ENCODE results near the gene GBX1.

Gene GBX1

DNA sequence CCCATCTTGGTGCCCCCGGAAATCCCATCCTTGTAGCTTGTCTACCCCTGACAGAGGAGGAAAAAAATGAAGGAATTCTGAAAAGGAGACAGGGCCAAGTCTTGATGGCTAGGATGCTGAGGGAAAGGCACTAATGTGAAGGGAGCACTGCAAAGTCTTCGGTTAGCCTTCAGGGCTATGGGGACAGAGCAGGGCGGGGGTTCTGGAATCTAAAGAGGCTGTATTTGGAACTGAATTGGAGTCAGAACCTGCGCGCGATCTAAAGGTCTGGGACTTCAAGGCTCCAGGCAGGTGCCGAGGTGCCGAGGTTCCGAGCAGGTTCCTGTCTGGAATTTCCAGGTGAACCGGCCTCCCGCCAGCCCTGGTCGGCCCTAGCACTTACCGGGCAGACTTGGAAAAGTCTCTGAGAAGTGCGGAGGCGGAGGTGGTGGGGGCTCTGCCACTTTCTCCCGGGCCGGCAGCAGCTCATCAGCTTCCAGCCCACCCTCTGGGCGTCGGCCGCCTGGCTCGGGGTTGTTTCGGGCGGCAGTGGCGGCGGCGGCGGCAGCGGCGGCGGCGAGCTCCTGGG lies 781 bp downstream of the GBX1 start:
- Mint-ChIP-seq H3K27ac (no peak overlapping the region), H3K9me3 (no peaks in the 10 kb centered on the region), H3K36me3 (ENCODE audit: low read depth) (no peaks in the 10 kb centered on the region), H3K27me3 (ENCODE audit: low read depth) (peaks cover 36% of the 10 kb centered on the region), H3K4me1 (peaks cover 6% of the 10 kb centered on the region), H3K4me3 (peak overlapping the region; percentile 72 to 80 (median 73))
- TF ChIP-seq, protein P1, sequence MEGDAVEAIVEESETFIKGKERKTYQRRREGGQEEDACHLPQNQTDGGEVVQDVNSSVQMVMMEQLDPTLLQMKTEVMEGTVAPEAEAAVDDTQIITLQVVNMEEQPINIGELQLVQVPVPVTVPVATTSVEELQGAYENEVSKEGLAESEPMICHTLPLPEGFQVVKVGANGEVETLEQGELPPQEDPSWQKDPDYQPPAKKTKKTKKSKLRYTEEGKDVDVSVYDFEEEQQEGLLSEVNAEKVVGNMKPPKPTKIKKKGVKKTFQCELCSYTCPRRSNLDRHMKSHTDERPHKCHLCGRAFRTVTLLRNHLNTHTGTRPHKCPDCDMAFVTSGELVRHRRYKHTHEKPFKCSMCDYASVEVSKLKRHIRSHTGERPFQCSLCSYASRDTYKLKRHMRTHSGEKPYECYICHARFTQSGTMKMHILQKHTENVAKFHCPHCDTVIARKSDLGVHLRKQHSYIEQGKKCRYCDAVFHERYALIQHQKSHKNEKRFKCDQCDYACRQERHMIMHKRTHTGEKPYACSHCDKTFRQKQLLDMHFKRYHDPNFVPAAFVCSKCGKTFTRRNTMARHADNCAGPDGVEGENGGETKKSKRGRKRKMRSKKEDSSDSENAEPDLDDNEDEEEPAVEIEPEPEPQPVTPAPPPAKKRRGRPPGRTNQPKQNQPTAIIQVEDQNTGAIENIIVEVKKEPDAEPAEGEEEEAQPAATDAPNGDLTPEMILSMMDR (IDR thresholded peaks at IDR 0.05; ENCODE audit: unreplicated experiment in 3 of 3), result no peak

DNA sequence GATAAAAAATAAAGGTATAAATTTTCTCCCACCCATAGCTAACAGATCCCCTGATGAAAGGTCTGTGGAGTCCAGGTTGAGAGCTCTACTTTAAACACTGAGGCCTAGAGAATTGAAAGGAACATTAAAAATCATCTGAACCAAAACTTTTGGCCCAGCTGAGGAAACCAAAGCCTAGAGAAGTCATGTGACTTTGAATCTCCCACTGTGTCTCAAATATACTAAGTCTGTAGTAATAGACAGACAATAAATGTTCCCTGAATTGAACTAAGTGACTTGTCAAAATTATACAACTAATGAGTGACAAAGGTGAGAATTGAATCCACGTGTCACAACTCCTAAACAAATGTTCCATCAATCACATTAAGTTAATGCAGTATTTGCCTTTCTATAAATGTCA lies 5.7 kb downstream of the GBX1 start:
- Mint-ChIP-seq H3K4me1 (no peaks in the 10 kb centered on the region), H3K4me3 (no peak overlapping the region), H3K9me3 (no peaks in the 10 kb centered on the region), H3K27me3 (ENCODE audit: low read depth) (peaks cover 16% of the 10 kb centered on the region), H3K27ac (no peak overlapping the region), H3K36me3 (ENCODE audit: low read depth) (no peaks in the 10 kb centered on the region)
- TF ChIP-seq, protein P1 (IDR thresholded peaks at IDR 0.05; ENCODE audit: unreplicated experiment in 3 of 3), result no peak

DNA sequence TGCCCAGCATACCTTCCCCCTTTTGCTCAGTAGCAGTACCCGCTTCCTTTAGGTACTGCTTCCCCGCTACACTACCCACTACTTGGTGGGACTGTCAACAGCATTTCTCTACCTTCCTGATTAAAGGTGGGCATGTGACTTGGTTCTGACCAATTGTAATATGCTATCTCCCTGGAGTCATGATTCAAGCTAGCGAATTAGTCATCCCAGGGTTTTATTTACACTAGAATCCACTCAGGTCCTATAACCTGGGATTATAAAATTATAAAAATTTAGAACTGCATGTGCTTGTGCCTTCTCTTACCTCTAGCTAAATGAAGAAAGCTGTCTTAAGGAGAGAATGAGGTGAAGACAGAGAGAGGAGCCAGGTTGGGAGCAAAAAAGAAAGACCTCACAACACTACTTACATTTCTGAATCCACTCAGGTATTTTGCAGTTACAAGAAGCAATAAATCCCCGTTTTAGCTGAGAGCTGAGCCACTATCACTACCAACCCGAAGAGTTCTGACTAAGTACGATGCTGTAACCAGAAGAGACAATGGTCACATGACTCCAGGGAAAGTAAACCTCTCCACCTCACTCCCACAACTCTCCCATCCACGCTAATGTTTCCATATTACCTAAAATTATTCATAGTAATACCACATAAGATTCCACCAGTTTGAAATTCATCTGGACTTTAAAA lies 9.7 kb downstream of the GBX1 start:
- Mint-ChIP-seq H3K4me1 (no peaks in the 10 kb centered on the region), H3K4me3 (no peak overlapping the region), H3K27ac (no peak overlapping the region), H3K9me3 (no peaks in the 10 kb centered on the region), H3K36me3 (ENCODE audit: low read depth) (no peaks in the 10 kb centered on the region), H3K27me3 (ENCODE audit: low read depth) (peaks cover 30% of the 10 kb centered on the region)
- TF ChIP-seq, protein P1 (IDR thresholded peaks at IDR 0.05; ENCODE audit: unreplicated experiment in 3 of 3), result no peak

DNA sequence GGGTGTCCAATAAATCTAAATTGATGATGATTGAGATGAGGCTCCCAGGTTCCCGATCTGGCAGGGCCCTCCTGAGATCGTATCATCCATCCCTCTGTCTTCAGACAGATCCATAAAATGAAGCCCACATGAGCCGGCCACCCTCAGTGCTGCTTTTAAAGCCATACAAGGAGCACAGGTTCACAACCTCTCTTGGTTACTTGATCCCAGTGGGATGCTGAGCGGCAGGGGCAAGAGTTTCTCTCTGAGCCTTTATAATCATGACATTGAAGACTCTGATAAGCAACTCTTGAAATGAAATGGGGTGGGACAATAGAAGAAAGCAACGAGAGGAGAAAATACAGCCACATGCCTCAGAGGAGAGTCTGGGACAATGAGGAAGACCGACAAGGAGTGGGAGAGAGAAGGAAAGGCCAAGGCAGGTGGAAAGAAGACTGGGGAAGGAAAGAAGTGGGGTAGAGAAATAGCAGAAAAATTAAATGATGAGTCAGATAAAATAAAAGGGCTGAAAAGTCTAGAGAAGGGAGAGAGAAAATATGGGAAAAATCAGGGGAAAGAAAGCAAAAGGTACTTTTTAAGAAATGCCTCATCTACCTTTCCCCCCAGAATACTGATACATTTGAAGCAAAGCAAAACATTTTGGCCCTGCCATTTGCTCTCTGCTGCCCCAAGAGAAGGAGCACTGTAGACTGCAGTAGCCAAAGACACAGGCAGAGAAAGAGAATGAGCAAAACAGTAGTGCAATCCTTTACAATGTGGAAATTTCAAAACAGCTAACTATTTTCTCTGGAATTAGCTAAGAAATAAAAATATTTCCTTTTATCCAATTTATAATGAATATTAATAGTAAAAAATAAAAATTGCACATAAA lies 14.6 kb downstream of the GBX1 start:
- Mint-ChIP-seq H3K36me3 (ENCODE audit: low read depth) (no peaks in the 10 kb centered on the region), H3K9me3 (no peaks in the 10 kb centered on the region), H3K4me1 (no peaks in the 10 kb centered on the region), H3K4me3 (no peak overlapping the region), H3K27me3 (ENCODE audit: low read depth) (peaks cover 31% of the 10 kb centered on the region), H3K27ac (no peak overlapping the region)
- TF ChIP-seq, protein P1 (IDR thresholded peaks at IDR 0.05; ENCODE audit: unreplicated experiment in 3 of 3), result peak in 2 of 3 experiments; percentile 18 to 32

DNA sequence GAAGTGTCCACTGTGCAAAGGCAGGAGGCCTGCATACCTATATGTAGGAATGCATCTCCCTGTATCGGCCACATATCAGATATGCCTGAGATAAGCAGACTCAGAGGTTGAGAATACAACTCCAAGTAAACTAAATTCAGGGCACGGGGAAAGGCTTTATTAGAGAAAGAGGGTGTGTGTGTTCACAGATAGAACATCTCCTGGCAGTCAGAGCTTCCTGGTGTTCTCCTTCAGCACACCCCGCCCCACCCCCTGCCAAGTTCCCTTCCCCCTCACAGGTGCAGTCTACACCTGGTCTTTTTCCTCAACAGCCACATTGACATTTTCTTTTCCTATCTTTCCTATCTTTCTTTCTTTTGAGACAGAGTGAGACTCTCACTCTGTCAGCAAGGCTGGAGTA lies 17.1 kb downstream of the GBX1 start:
- H3K9me3 Mint-ChIP-seq, result no peaks in the 10 kb centered on the region
- H3K36me3 Mint-ChIP-seq (ENCODE audit: low read depth), result no peaks in the 10 kb centered on the region
- no peak overlapping the region for H3K4me3 Mint-ChIP-seq
- H3K4me1 Mint-ChIP-seq, result no peaks in the 10 kb centered on the region
- H3K27me3 Mint-ChIP-seq (ENCODE audit: low read depth), result peaks cover 20% of the 10 kb centered on the region
- TF ChIP-seq, protein P1 (IDR thresholded peaks at IDR 0.05; ENCODE audit: unreplicated experiment in 3 of 3), result no peak
- H3K27ac Mint-ChIP-seq, result no peak overlapping the region
